GM11168 (cell line): ENCODE measurements around the gene SLC25A6.
"Not testable (repeated sequence)": the region's sequence is repeated elsewhere in the genome, so short reads cannot be mapped to it uniquely, and the experiment has no call there.

Experiments
- in situ Hi-C: fragments of 300-500 bp; cut with MboI; formaldehyde crosslinking; loops from one replicate; pipeline ENCODE4 v1.12.0; 2022; ENCODE audit warnings: low sequenced_read_pairs; ENCODE audit not compliant: unreplicated experiment

The SLC25A6 gene

GRCh38 chrX:1392376-1393068, 609 bp upstream of the SLC25A6 start:
- in situ Hi-C loops = no loop called here

- in situ Hi-C loops = no loop called here
These were observed 575 bp downstream of the SLC25A6 start for GRCh38 chrX:1391370-1391706.

GRCh38 chrX:1390621-1391369, 1.1 kb downstream of the SLC25A6 start:
- in situ Hi-C loops = no loop called here

GRCh38 chrX:1389993-1390285, 2.0 kb downstream of the SLC25A6 start:
- in situ Hi-C loops = no loop called here

GRCh38 chrX:1389181-1389992, 2.5 kb downstream of the SLC25A6 start:
- in situ Hi-C loops = no loop called here

- in situ Hi-C loops = no loop called here
These were observed 3.3 kb downstream of the SLC25A6 start for GRCh38 chrX:1388651-1389050.

GRCh38 chrX:1387141-1387776, 4.7 kb downstream of the SLC25A6 start:
- in situ Hi-C loops = no loop called here

GRCh38 chrX:1386338-1387127, 5.4 kb downstream of the SLC25A6 start:
- in situ Hi-C loops = no loop called here

GRCh38 chrX:1385253-1386223, 6.4 kb downstream of the SLC25A6 start:
- in situ Hi-C loops = no loop called here

GRCh38 chrX:1384658-1385252, 7.2 kb downstream of the SLC25A6 start:
- in situ Hi-C loops = no loop called here

GRCh38 chrX:1380672-1381233, 11.2 kb downstream of the SLC25A6 start:
- in situ Hi-C loops = no loop called here

- in situ Hi-C loops = no loop called here
These were observed 13.6 kb downstream of the SLC25A6 start for GRCh38 chrX:1378306-1378759.

- in situ Hi-C loops = no loop called here
These were observed 23.6 kb downstream of the SLC25A6 start for GRCh38 chrX:1368385-1368698.

- in situ Hi-C loops = not testable (repeated sequence)
These were observed 25.6 kb downstream of the SLC25A6 start for GRCh38 chrX:1366363-1366762.

GRCh38 chrX:1361910-1362309, 30.0 kb downstream of the SLC25A6 start:
- in situ Hi-C loops = no loop called here

- in situ Hi-C loops = no loop called here
These were observed 30.6 kb downstream of the SLC25A6 start for GRCh38 chrX:1361275-1361674.

- in situ Hi-C loops = no loop called here
These were observed 31.7 kb downstream of the SLC25A6 start for GRCh38 chrX:1360171-1360570.

- in situ Hi-C loops = no loop called here
These were observed 32.4 kb downstream of the SLC25A6 start for GRCh38 chrX:1359477-1359873.
